GM12864 (cell line): ENCODE measurements around the gene TMIGD1.
"Not testable (repeated sequence)": the region's sequence is repeated elsewhere in the genome, so short reads cannot be mapped to it uniquely, and the experiment has no call there.

ENCODE experiments used
- DNase-seq: peaks from one replicate; pipeline ENCODE4 v3.0.0-alpha.2; 2011; ENCODE audit warnings: low read depth
- H3K4me3 ChIP-seq: 2 replicates; pipeline ENCODE4 v1.5.1; 2011; ENCODE audit warnings: mild to moderate bottlenecking, low read depth, low read length, control low read depth
- CTCF ChIP-seq: IDR thresholded peaks from 2 replicates; pipeline ENCODE4 v1.5.1; 2011; ENCODE audit warnings: low read depth, mild to moderate bottlenecking, moderate library complexity, low read length, control low read depth, inconsistent platforms; ENCODE audit errors: missing control alignments

TMIGD1 gene

GRCh38 chr17:30347488-30347887 lies 13.6 kb upstream of the TMIGD1 start:
- no peak for DNase-seq
- no peak for TF ChIP-seq CTCF
- H3K4me3 ChIP-seq = no peak overlapping the region

- TF ChIP-seq CTCF = no peak
- no peak overlapping the region for H3K4me3 ChIP-seq
- no peak for DNase-seq
These were observed 12.5 kb upstream of the TMIGD1 start for GRCh38 chr17:30346221-30346795.

- no peak overlapping the region for H3K4me3 ChIP-seq
- DNase-seq = no peak
- TF ChIP-seq CTCF = no peak
These were observed 11.7 kb upstream of the TMIGD1 start for GRCh38 chr17:30345527-30346075.

- DNase-seq = no peak
- no peak for TF ChIP-seq CTCF
These were observed 11.2 kb upstream of the TMIGD1 start for GRCh38 chr17:30345089-30345433.

GRCh38 chr17:30344283-30345088 lies 10.6 kb upstream of the TMIGD1 start:
- DNase-seq = no peak
- H3K4me3 ChIP-seq = no peak overlapping the region
- no peak for TF ChIP-seq CTCF

More at GRCh38 chr17:30345089-30345433, 11.2 kb upstream of the TMIGD1 start:
- H3K4me3 ChIP-seq = no peak overlapping the region

- no peak for TF ChIP-seq CTCF
- no peak for DNase-seq
- no peak overlapping the region for H3K4me3 ChIP-seq
These were observed 9.9 kb upstream of the TMIGD1 start for GRCh38 chr17:30343796-30344195.

GRCh38 chr17:30343244-30343643 lies 9.4 kb upstream of the TMIGD1 start:
- DNase-seq, H3K4me3 ChIP-seq: not testable (repeated sequence)
